HUES64 (cell line): ENCODE results near the gene LBHD2.
A peak's percentile ranks its signal among the peaks of the same experiment; 100 is the strongest.

Source experiments
- H3K27ac ChIP-seq: 2 replicates; pipeline ENCODE4 v1.7.0; 2013; ENCODE audit warnings: low read depth, low read length, inconsistent platforms
- H3K27me3 ChIP-seq: 2 replicates; pipeline ENCODE4 v1.6.1; 2013; ENCODE audit warnings: mild to moderate bottlenecking, low read length; ENCODE audit not compliant: insufficient read depth
- H3K36me3 ChIP-seq: 2 replicates; pipeline ENCODE4 v1.6.1; 2013; ENCODE audit warnings: mild to moderate bottlenecking, low read length; ENCODE audit not compliant: insufficient read depth
- H3K4me1 ChIP-seq: 2 replicates; pipeline ENCODE4 v1.6.1; 2013; ENCODE audit warnings: mild to moderate bottlenecking, low read length, moderate library complexity; ENCODE audit not compliant: insufficient read depth
- H3K4me3 ChIP-seq: 2 replicates; pipeline ENCODE4 v1.5.1; 2013; ENCODE audit warnings: mild to moderate bottlenecking, low read length, moderate library complexity
- H3K9ac ChIP-seq: 2 replicates; pipeline ENCODE4 v1.6.1; 2013; ENCODE audit warnings: mild to moderate bottlenecking, low read depth, low read length
- H3K9me3 ChIP-seq: 2 replicates; pipeline ENCODE4 v1.6.1; 2013; ENCODE audit warnings: low read depth, low read length; ENCODE audit not compliant: insufficient read depth
- WGBS: fragments of 150-250, 120-280 bp; methylation state at CpG from one replicate; pipeline ENCODE4 v1.1.7; 2013; ENCODE audit warnings: missing lambda C conversion rate; 5-methylcytosine and 5-hydroxymethylcytosine counted together

The LBHD2 gene

DNA sequence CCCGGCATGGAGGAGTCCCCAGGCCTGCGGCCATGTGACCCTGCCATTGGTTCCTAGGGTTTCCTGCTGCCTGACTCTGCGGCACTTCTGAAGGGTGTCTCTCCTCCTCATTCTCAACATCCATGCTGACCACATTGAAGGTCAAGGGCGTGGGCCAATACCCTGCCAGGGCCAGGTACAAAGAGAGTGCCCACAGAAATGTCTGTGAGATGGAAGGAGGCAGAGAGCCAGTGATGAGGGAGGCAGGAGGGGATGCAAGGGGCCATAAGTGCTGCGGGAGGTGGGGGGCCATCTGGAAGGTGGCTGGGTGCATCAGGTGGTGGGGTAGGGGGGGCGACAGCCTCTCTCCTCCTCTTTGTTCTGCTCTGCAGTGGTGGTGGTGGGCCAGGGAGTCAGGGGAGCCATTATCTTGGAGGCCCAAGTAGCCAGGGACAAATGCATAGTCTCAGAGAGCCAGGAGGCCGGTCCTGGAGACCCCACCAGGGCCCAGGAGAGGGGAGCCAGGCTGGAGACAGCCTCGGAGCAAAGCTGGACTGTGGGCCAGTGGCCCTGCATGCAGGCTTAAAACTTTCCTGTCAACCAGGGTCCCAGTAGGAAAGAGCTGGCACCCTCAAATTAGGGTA lies 13.6 kb upstream of the LBHD2 start:
- Histone ChIP-seq H3K27me3 (peaks cover 8% of the 10 kb centered on the region), H3K4me3 (no peak overlapping the region), H3K4me1 (no peaks in the 10 kb centered on the region), H3K9me3 (no peaks in the 10 kb centered on the region), H3K27ac (no peak overlapping the region), H3K36me3 (no peaks in the 10 kb centered on the region), H3K9ac (no peak overlapping the region)
- 83% methylated on average over 8 of the region's 8 CpGs for WGBS

DNA sequence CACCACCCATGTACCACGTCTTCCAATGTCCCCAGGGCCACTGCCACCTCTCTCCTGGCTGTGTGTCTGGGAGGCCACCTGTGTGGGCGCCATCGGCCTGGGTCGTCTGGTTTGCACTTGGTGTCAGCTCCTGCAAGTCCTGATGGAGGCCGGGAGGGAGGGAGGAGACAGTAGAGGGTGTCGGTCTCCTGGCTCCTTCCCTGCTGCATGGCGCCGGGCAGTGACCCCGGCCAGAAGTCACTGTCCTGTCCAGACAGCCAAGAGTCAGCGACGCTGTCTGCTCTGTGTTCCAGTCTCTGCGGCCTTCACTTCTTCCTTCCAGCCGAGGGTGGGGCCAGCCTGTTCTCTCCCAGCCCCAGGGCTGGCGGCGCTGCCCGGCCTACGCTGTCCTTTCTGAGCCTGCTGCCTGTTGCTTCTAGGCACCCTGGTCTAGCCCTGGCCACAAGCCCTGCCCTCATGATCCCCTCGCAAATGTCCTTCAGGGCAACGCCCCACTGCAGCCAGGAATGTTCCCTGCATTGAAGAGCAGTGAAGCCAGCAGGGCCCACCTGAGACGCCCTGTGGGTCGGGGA lies 13.0 kb upstream of the LBHD2 start:
- H3K9ac ChIP-seq: no peak overlapping the region
- 91% methylated on average over 21 of the region's 21 CpGs for WGBS
- no peaks in the 10 kb centered on the region for H3K36me3 ChIP-seq
- no peaks in the 10 kb centered on the region for H3K4me1 ChIP-seq
- peaks cover 9% of the 10 kb centered on the region for H3K27me3 ChIP-seq
- no peaks in the 10 kb centered on the region for H3K9me3 ChIP-seq
- no peak overlapping the region for H3K27ac ChIP-seq
- H3K4me3 ChIP-seq: no peak overlapping the region

DNA sequence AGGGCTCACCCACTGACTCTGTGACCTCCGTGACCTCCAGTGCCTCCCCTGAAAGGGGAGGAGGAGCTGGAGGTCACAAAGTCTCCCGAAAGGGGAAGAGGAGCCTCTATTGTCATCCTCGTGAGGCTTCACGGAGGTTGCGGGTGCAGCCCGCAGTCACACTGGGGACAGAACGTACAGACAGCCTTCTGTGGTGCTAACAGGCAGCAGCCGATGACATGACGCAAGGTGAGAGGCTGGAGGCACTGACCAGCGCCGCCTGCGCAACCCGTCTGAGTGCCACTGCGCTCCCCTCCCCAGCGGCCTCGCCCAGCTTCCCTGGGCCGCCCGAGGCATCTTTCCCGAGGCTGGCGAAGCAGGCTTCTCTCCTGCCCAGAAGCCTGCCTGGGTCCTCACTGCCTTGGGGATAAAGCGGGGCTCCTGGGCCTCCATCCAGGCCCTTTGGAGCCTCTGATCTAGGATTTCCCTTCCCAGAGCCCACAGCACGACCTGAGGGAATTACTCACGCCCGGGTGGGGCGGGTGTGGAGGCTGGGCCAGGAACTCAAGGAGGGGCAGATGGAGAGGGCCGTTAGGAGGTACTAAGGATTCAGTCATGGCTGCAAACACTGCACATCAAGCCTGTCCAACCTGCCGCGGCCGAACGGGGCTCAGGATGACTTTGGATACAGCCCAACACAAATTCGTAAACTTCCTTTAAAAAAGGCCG lies 12.3 kb upstream of the LBHD2 start:
- H3K9me3 ChIP-seq: no peaks in the 10 kb centered on the region
- peaks cover 9% of the 10 kb centered on the region for H3K27me3 ChIP-seq
- H3K4me3 ChIP-seq: no peak overlapping the region
- no peak overlapping the region for H3K9ac ChIP-seq
- no peaks in the 10 kb centered on the region for H3K4me1 ChIP-seq
- 92% methylated on average over 32 of the region's 32 CpGs for WGBS
- H3K27ac ChIP-seq: no peak overlapping the region
- H3K36me3 ChIP-seq: no peaks in the 10 kb centered on the region

DNA sequence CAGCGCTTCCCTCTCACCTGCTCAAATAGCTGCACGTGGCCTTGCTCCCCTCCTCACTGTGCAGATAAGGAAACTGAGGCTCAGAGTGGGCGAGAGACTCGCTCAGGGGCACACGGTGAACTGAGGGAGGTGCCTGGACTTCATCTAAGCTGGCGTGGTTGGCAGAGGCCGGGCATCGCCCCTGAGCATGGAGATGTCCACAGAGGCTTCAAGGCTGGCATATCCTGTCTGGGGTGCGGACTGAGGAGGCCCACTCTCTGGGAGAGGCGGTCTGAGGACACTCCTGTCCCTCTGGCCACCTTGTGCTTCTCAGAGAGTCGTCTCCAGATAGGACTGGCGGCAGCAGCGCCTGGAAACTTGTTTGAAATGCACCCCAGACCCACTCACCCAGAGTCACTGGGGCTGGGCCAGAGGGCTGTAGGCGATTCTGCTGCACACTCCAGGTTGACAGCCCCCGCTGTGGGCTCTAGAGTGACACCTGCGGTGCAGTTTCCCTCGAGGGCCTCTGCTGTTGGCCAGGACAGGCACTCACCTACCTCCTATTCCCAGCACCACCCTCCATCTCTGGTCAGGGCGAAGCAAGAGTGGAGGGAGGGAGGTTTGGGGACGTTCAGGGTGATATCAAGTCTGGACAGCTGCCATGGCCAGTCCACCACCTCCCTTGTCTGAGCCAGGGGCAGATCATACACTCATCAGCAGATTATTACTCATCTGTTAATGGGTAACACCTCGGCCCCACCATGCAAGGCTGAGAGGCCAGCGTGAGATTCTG lies 11.2 kb upstream of the LBHD2 start:
- WGBS: 80% methylated on average over 20 of the region's 21 CpGs
- no peak overlapping the region for H3K9ac ChIP-seq

DNA sequence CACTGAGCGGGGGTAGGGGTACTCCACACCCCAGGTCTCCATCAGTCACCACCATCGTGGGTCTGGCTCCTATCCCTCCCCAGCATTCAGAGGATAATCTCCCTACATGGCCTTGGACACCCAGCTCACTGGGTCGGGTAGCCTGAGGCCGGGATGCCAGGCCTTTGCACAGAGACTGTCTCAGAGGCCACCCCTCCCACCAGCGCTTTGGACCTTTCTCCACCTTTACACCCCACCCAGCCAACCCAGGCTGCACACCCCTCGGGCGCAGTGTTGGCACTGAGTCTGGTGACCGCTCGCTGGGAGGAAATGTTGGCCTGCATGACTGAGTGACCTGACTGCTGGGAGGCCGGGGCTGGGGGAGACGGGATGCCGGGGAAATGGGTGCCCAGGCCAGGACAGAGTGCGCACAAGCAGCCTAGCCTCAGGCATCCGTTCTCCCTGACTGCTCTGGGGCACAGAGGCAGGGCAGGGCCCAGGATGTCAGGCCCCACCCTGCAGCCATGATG lies 10.6 kb upstream of the LBHD2 start:
- H3K4me3 ChIP-seq: no peak overlapping the region
- peaks cover 9% of the 10 kb centered on the region for H3K27me3 ChIP-seq
- H3K4me1 ChIP-seq: no peaks in the 10 kb centered on the region
- H3K9ac ChIP-seq: no peak overlapping the region
- 91% methylated on average over 14 of the region's 14 CpGs for WGBS
- H3K36me3 ChIP-seq: no peaks in the 10 kb centered on the region
- H3K9me3 ChIP-seq: no peaks in the 10 kb centered on the region
- no peak overlapping the region for H3K27ac ChIP-seq

More for the DNA sequence above, 11.2 kb upstream of the LBHD2 start:
- Histone ChIP-seq H3K27me3 (peaks cover 9% of the 10 kb centered on the region), H3K36me3 (no peaks in the 10 kb centered on the region), H3K27ac (no peak overlapping the region), H3K4me1 (no peaks in the 10 kb centered on the region), H3K4me3 (no peak overlapping the region), H3K9me3 (no peaks in the 10 kb centered on the region)

DNA sequence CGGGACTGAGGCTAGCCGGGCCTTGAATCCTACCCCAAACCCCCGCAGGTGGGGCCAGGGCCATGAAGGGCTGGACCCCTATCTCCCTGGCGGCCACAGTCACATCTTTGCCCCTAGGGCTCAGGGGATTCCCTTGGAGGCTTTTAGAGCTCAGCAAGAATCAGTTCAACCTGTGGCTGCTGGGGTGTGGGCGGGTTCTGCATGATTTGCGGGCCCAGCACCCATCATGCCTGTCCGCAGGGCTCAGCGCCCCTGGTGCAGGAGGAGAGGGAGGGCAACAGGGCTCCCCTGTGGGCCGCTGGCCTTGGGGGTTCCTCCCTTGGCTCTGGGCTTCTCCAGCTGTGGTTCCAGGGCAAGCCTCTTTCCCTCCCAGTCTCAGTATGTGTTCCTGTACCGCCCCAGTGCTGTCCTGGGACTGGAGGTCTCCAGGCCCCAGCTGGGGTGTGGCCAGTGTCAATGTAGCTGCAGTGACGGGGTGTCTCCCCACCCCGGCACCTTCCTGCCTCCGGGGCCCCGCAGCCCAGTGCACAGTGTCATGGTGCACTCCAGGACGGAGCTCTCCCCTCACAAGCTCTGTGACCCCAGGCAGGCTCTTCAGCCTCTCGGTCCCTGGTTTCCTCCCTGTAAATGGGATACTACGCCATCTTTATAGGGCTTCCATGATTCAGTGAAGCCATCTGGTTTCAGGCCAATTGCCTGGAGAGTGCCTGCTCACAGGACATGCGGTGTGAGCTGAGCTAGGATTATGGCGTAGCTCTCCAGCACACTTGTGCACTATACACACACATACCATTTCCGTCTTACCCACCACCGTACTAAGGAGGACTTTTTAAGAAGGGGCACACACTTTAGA lies 9.9 kb upstream of the LBHD2 start:
- H3K4me1 ChIP-seq: no peaks in the 10 kb centered on the region
- WGBS: 85% methylated on average over 21 of the region's 21 CpGs
- H3K9ac ChIP-seq: no peak overlapping the region
- H3K36me3 ChIP-seq: no peaks in the 10 kb centered on the region
- H3K27ac ChIP-seq: no peak overlapping the region
- H3K4me3 ChIP-seq: no peak overlapping the region
- peaks cover 9% of the 10 kb centered on the region for H3K27me3 ChIP-seq
- H3K9me3 ChIP-seq: no peaks in the 10 kb centered on the region

DNA sequence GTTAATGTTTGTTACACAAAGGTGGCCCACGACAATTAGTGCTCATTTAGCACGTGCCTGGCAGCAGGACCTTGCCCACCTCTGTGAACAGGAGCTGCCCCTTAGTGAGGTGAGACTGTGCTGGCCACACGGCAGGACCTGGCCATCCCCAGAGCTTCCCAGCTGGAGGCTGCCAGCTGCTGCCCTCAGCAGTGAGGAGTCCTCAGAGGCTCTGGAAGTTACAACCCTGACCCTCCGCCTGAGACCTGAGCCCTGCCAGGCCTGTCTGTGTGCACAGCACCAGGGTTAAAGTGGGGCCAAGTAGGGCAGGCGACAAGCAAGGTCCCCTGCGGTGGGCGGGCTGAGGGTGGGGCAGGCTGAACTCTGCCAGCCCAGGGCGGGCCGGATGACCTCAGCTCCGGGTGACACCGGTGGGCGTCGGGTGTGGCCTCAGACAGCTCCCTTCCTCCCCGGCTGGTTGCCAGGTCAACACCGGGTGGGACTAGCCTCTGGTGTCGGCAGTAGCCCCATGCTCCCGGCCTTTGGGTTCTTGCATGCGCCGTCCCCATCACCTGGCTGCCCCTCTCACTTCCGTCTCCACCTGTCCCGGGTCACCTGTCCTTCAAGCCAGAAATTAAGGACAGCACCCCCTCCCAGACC lies 9.2 kb upstream of the LBHD2 start:
- Histone ChIP-seq H3K27me3 (peaks cover 9% of the 10 kb centered on the region), H3K4me1 (no peaks in the 10 kb centered on the region), H3K4me3 (peak overlapping the region; percentile 63), H3K27ac (no peak overlapping the region), H3K9me3 (no peaks in the 10 kb centered on the region), H3K9ac (no peak overlapping the region), H3K36me3 (no peaks in the 10 kb centered on the region)
- WGBS: 34% methylated on average over 21 of the region's 21 CpGs

DNA sequence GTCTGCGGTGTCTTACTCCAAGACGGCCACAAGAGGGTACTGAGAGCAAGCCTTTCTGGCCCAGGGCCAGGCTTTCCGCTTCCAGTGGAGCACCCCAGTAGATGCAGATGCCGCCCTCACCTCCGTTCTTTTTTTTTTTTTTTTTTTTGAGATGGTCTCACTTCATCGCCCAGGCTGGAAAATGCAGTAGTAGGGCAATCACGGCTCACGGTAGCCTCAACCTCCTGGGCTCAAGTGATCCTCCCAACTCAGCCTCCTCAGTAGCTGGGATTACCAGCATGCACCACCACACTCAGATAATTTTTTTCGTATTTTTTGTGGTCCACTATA lies 5.6 kb upstream of the LBHD2 start:
- 17% methylated on average over 9 of the region's 9 CpGs for WGBS

DNA sequence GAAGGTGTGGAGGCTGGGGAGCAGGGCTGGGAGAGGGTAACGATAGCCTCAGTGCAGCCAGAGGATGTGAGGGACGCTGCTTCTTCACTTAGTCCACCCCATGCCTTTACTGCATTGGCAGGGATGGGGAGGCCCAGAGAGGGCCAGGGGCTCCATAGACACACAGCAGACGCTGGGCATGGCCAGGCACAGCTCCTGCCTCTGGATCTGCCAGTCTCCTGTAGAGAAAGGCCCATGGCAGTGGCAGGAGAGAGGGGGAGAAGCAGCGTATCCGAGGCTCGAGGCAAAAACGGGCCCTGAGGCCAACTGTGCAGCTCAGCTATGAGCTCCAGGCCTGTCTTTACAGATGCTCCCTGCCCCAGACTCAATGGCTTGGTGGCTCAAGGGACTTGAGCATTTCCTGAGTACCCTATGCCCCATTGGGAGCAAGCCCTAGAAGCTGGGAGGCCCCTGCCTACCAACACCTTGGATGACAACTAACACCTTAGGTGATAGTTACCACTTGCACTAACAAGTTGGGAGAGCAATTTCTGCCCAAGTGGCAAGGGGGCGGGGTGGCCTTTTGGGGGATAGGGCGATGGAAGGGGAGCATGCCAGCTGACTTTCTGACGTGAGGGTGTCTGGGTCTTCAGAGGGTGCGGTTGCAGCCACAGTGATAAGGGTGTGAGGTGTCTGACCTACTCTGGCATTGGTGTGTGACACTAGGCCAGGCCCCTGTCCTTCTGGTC lies 5.0 kb upstream of the LBHD2 start:
- Histone ChIP-seq H3K27me3 (peaks cover 46% of the 10 kb centered on the region), H3K27ac (no peak overlapping the region), H3K9me3 (no peaks in the 10 kb centered on the region), H3K36me3 (no peaks in the 10 kb centered on the region), H3K4me1 (no peaks in the 10 kb centered on the region), H3K9ac (no peak overlapping the region), H3K4me3 (no peak overlapping the region)
- 86% methylated on average over 11 of the region's 11 CpGs for WGBS

More for the DNA sequence above, 5.6 kb upstream of the LBHD2 start:
- Histone ChIP-seq H3K4me1 (no peaks in the 10 kb centered on the region), H3K36me3 (no peaks in the 10 kb centered on the region), H3K27ac (no peak overlapping the region), H3K4me3 (no peak overlapping the region), H3K9me3 (no peaks in the 10 kb centered on the region), H3K27me3 (peaks cover 41% of the 10 kb centered on the region), H3K9ac (no peak overlapping the region)

DNA sequence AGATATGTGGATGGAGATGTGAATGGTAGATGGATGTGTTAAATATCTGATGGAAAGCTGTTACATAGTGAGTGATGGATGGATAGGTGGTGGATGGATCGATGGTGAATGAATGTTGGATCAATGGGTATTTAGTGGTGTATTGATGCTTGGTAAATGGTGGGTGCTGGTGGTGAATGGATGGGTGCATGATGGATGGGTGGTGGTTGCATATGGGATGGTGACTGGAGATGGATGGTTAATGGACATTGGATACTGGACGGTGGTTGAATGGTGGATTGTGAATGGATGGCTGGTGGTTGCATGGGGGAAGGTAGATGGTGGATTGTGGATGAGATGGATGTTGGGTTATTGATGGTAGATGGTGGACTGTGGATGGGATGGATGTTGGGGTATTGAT lies 2.1 kb upstream of the LBHD2 start:
- Histone ChIP-seq H3K36me3 (no peaks in the 10 kb centered on the region), H3K4me1 (no peaks in the 10 kb centered on the region), H3K27me3 (peaks cover 48% of the 10 kb centered on the region), H3K27ac (no peak overlapping the region), H3K9ac (no peak overlapping the region), H3K4me3 (no peak overlapping the region), H3K9me3 (no peaks in the 10 kb centered on the region)
- WGBS: 93% methylated on average over 2 of the region's 2 CpGs
